Adrenal gland (tissue), 12 donors: ENCODE results near the gene CTTN. TPM values are rescaled to one million over a fixed set of nuclear protein-coding genes. Genes with fewer than 3 reads are reported as not detected.

Source experiments
- DNase-seq, 7 donors: peaks; one replicate each; pipeline ENCODE4 v3.0.0-alpha.2; 2019 to 2020
- H3K27ac ChIP-seq, 5 donors: fragments of 200-600 bp; sonication (generic) in 4 of 5; 1 replicate in 3 of 5; 2 replicates in 2 of 5; pipeline versions ENCODE4 v1.5.1 to v1.8.0; 2016 to 2020; ENCODE audit warnings: mild to moderate bottlenecking in 1 of 5
- H3K27me3 ChIP-seq: fragments of 200-600 bp; 2 replicates; pipeline ENCODE4 v1.8.0; 2021
- H3K36me3 ChIP-seq, 2 donors: fragments of 200-600 bp; replicated peaks in 1 of 2; 1 replicate in 1 of 2; 2 replicates in 1 of 2; pipeline versions ENCODE4 v1.5.1 to v1.8.0; 2018 to 2022
- H3K4me1 ChIP-seq, 2 donors: fragments of 200-600 bp; replicated peaks in 1 of 2; 1 replicate in 1 of 2; 2 replicates in 1 of 2; pipeline versions ENCODE4 v1.5.1 to v1.8.0; 2018 to 2021
- H3K4me3 ChIP-seq, 4 donors: fragments of 200-600 bp; sonication (generic) in 3 of 4; one replicate each; pipeline ENCODE4 v1.5.1; 2016 to 2018
- H3K9me3 ChIP-seq, 3 donors: fragments of 200-600 bp; sonication (generic) in 1 of 3; replicated peaks in 1 of 3; 1 replicate in 2 of 3; 2 replicates in 1 of 3; pipeline versions ENCODE4 v1.5.1 to v1.8.0; 2016 to 2021
- POLR2A ChIP-seq, 2 donors: fragments of 450-650 bp; IDR thresholded peaks; one replicate each; pipeline ENCODE4 v1.6.1; 2017; ENCODE audit warnings: antibody characterized with exemption in 2 of 2, mild to moderate bottlenecking in 2 of 2, moderate library complexity in 1 of 2
- WGBS, 4 donors: extraction: QIAGEN DNeasy Blood & Tissue Kit in 2 of 4; methylation state at CpG; one replicate each; pipeline versions ENCODE4 v1.1.5 to v1.1.7; 2013 to 2017; 5-methylcytosine and 5-hydroxymethylcytosine counted together
- intact Hi-C, 2 donors: fragments of 100-400 bp; cut with DNase I; formaldehyde crosslinking; loops; one replicate each; pipeline versions ENCODE4 v1.14.1 to v1.15.0; 2022 to 2023
- polyA plus RNA-seq, 3 donors: library from polyadenylated mRNA; stranded (reverse); fragments of 200-250 nt in 2 of 3; fragments of 350-450 nt in 1 of 3; fragmentation: Illumina TruSeq in 1 of 3; extraction: RNeasy Lipid Tissue Mini Kit (QIAGEN cat#74804) in 1 of 3; gene quantifications; one replicate each; pipeline ENCODE4 v1.2.3, GENCODE V29; 2013 to 2014
- total RNA-seq, 9 donors: library from RNA; depleted of rRNA in 4 of 9; stranded (reverse); fragments of >200 nt in 4 of 9; fragments of 120-200 nt in 1 of 9; fragmentation: NEBNext Ultra II Directional in 1 of 9; extraction: Animal tissue kit (Norgen Biotek cat#: 25700) in 1 of 9; gene quantifications; one replicate each; pipeline versions ENCODE4 v1.1.0 to v1.2.4, GENCODE V29; 2013 to 2023
- TF ChIP-seq, protein P1 (sequence below), 6 experiments: fragments of 450-650 bp in 4 of 6; fragments of 200-600 bp in 2 of 6; sonication (generic) in 1 of 6; IDR thresholded peaks; 1 replicate in 5 of 6; 2 replicates in 1 of 6; pipeline versions ENCODE4 v1.5.1 to v1.8.0; 2016 to 2021; ENCODE audit warnings: antibody characterized with exemption in 6 of 6, mild to moderate bottlenecking in 2 of 6, moderate library complexity in 1 of 6
- donor health status: healthy with polysubstance abuse.
- donor health status: Bipolar disorder and iron deficiency.
- donor health status: DM: yes; HTN: yes; CAD: no.
- donor health status: DM: no; HTN: no; CAD: no.
- donor health status: DM: no; HTN: no; CAD: no.
- donor health status: DM: yes; HTN: yes; CAD: no.

The CTTN gene
- total and polyA plus RNA-seq, 12 donors: 157 to 419 (median 266) TPM

DNA sequence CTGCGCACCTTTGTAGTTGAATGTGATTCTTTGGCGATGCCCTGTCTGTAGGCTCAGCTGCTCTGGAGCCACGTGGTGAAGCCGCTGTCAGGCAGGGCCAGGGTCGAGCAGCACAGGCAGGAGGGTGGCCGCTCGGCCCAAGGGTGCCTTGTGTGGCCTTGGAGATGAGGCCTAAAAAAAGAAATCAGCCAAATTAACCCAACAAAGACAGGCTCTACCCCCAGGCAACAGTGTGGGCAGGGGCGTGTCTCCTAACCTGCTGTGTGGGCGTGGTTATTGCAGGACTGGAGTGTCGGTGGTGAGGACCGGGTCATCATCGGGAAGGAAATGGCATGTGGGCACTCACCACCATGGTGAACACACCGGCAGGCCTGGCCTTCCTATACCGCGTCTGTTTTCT lies 34.3 kb downstream of the CTTN start:
- Histone ChIP-seq H3K27ac (no peak overlapping the region), H3K36me3 (peaks cover 0 to 95% of the 10 kb centered on the region in 2 donors), H3K9me3 (no peaks in the 10 kb centered on the region), H3K27me3 (no peaks in the 10 kb centered on the region), H3K4me3 (no peak overlapping the region), H3K4me1 (no peaks in the 10 kb centered on the region)
- intact Hi-C loops: no loop called here
- no peak for DNase-seq
- WGBS, 4 donors: 74 to 85% (median 81%) methylated on average over 11 to 15 of the region's 15 CpGs
- no peak for TF ChIP-seq POLR2A (IDR thresholded peaks at IDR 0.05)
- TF ChIP-seq, protein P1, sequence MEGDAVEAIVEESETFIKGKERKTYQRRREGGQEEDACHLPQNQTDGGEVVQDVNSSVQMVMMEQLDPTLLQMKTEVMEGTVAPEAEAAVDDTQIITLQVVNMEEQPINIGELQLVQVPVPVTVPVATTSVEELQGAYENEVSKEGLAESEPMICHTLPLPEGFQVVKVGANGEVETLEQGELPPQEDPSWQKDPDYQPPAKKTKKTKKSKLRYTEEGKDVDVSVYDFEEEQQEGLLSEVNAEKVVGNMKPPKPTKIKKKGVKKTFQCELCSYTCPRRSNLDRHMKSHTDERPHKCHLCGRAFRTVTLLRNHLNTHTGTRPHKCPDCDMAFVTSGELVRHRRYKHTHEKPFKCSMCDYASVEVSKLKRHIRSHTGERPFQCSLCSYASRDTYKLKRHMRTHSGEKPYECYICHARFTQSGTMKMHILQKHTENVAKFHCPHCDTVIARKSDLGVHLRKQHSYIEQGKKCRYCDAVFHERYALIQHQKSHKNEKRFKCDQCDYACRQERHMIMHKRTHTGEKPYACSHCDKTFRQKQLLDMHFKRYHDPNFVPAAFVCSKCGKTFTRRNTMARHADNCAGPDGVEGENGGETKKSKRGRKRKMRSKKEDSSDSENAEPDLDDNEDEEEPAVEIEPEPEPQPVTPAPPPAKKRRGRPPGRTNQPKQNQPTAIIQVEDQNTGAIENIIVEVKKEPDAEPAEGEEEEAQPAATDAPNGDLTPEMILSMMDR (IDR thresholded peaks at IDR 0.05): no peak

DNA sequence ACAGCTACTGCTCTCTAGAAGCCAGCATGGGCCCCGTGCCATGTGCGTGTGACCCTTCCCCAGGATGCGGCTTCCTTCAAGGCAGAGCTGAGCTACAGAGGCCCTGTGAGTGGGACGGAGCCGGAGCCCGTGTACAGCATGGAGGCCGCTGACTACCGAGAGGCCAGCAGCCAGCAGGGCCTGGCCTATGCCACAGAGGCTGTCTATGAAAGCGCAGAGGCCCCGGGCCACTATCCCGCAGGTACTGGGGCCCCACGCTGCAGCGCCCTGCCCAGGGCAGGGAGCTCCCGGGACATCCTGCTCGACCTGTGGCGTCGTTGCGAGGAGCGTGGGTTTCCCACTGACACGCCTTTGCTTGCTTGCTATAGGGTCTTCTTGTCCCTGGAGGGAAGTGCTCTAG lies 34.7 kb downstream of the CTTN start:
- Histone ChIP-seq H3K4me1 (no peaks in the 10 kb centered on the region), H3K4me3 (no peak overlapping the region), H3K27me3 (no peaks in the 10 kb centered on the region), H3K27ac (no peak overlapping the region), H3K9me3 (no peaks in the 10 kb centered on the region), H3K36me3 (peaks cover 0 to 91% of the 10 kb centered on the region in 2 donors)
- intact Hi-C loops: no loop called here
- TF ChIP-seq, protein P1 (IDR thresholded peaks at IDR 0.05): no peak
- no peak for TF ChIP-seq POLR2A (IDR thresholded peaks at IDR 0.05)
- DNase-seq: no peak
- 93 to 97% (median 95%) methylated on average over 16 to 20 of the region's 20 CpGs for WGBS, 4 donors

DNA sequence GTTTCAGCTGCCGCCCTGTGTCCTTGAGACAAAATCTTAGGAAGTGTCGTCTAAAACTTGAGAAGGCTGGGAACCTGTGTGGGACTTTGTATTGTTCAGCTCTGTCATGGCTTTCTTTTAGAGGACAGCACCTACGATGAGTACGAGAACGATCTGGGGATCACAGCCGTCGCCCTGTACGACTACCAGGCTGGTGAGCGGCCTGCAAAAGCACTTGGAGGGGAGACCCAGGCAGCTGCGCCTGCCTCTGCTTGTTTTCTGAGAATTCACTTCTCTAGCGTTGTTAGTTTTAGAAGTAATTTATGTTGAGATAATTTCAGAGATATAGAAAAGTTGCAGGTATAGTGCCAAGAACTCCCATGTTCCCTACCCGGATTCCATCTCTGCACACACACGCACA lies 35.2 kb downstream of the CTTN start:
- DNase-seq: no peak
- H3K4me1 ChIP-seq: no peaks in the 10 kb centered on the region
- no peak overlapping the region for H3K27ac ChIP-seq
- peaks cover 0 to 88% of the 10 kb centered on the region in 2 donors for H3K36me3 ChIP-seq
- 87 to 90% (median 88%) methylated on average over 13 of the region's 13 CpGs for WGBS, 4 donors
- TF ChIP-seq, protein P1 (IDR thresholded peaks at IDR 0.05): no peak
- TF ChIP-seq POLR2A (IDR thresholded peaks at IDR 0.05): no peak
- intact Hi-C loops: no loop called here
- H3K9me3 ChIP-seq: no peaks in the 10 kb centered on the region
- H3K27me3 ChIP-seq: no peaks in the 10 kb centered on the region
- H3K4me3 ChIP-seq: no peak overlapping the region

DNA sequence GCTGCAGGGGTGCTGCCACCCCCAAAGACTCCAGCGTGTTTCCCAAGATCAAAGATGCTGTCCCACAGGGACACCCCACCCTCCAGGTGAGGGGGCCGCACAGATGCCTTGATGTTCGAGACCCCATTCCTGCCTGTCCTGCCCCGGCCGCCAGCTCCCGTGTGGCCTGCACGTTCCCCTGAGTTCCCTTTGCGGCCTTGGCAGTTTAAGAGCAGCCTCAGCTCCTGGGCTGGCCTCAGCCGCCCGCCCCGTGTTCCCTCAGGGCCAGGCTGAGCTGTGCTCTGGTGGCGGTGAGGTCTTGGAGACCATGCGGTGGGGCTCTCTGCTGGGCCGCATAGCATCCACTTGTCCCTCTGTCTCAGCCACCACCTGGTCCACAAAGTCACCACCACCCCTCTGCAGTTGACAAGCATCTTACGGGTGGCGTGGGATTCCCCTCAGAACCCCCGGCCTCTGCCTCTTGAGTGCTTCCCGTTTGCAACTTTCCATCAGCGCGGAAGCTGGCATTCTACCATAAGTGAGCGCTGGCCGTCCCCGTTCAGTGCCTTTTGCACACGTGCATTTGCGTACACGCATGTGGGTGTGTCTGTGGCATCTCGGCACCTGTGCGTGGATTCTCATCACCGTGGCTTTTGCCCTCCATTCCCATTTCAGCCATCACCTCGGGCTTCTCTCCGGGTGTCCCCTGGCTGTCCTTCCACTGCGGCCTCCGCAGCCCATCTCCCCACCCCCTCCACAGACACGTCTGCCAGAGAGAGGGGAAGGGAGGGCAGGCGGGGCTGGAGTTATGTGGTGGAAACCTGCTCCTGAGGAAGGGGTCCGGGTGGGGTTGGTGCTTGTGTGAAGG lies 35.9 kb downstream of the CTTN start:
- Histone ChIP-seq H3K27ac (no peak overlapping the region), H3K27me3 (no peaks in the 10 kb centered on the region), H3K4me1 (no peaks in the 10 kb centered on the region), H3K36me3 (peaks cover 0 to 81% of the 10 kb centered on the region in 2 donors), H3K4me3 (no peak overlapping the region), H3K9me3 (no peaks in the 10 kb centered on the region)
- intact Hi-C loops: no loop called here
- no peak for DNase-seq
- WGBS, 4 donors: 83 to 89% (median 87%) methylated on average over 29 to 36 of the region's 36 CpGs
- TF ChIP-seq, protein P1 (IDR thresholded peaks at IDR 0.05): no peak
- TF ChIP-seq POLR2A (IDR thresholded peaks at IDR 0.05): no peak
